GM23248 (cell line): ENCODE results near the gene CACNA1D.

Source experiments
- EZH2 ChIP-seq: fragments of 200-600 bp; sonication (generic); IDR thresholded peaks from 2 replicates; pipeline ENCODE4 v1.6.1; 2018; ENCODE audit warnings: antibody characterized with exemption, mild to moderate bottlenecking; ENCODE audit not compliant: insufficient read depth, poor library complexity, severe bottlenecking
- EZH2phosphoT487 ChIP-seq: fragments of 200-600 bp; sonication (generic); IDR thresholded peaks from 2 replicates; pipeline ENCODE4 v1.6.1; 2018; ENCODE audit warnings: antibody characterized with exemption, moderate library complexity, mild to moderate bottlenecking, low read depth; ENCODE audit not compliant: insufficient read depth

DNA sequence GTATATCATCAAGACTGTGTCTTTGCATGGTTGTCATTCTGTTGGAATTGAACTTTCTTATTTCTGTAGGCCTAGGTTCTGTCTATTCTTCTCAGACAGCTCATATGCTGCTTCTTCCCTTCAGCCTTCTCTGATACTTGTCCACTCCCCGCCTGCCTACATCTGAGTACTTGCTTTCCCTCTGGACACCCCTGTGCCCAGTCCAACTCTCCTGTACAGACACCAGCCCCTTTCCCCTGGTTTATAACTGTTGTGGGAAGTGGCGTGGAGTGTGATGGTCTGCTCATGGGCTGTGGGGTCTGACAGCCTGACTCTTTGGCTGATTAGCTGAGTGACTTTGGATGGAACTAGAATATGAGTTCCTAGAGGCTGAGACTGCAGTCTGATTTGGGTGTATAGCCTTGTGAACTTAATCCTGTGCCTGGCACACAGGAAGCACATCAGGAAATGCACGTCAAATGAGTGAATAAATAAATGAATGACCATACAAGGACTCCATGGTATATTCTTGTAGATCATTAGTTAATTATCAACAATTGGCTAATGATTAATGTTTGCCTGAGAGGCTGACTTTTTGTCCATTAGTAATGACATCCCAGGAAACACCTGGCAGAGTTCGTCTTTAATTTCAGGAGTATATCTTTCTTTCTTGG is 11.8 kb downstream of the CACNA1D start:
- TF ChIP-seq EZH2 (no peak), EZH2phosphoT487 (no peak)
